GM12878 (cell line): Measurements from ENCODE around the gene MYOM3. TPM values are rescaled to one million over a fixed set of nuclear protein-coding genes. Genes with fewer than 3 reads are reported as not detected.

Experiments used
- ATAC-seq: fragments of 200-7000 bp; cut with Tn5 transposase; 3 replicates; pipeline ENCODE4 v1.9.1; 2020; ENCODE audit warnings: mild to moderate bottlenecking, moderate library complexity
- BruUV-seq: library from RNA; stranded (reverse); fragments of 400-500 nt; replicated peaks from 2 replicates; lab custom pipeline; 2021; lab: Mats Ljungman, UMichigan
- CTCF ChIA-PET: fragments of 300-600 bp; sonication (Branson Sonifier 250); formaldehyde crosslinking; extraction: SDS; loops from one replicate; lab custom pipeline; 2021; ENCODE audit warnings: inconsistent platforms; lab: Yijun Ruan, JAX
- POLR2A ChIA-PET: fragments of 350-600 bp; formaldehyde crosslinking; extraction: SDS; loops from one replicate; lab custom pipeline; 2021; ENCODE audit warnings: inconsistent platforms; lab: Charles Lee
- RAD21 ChIA-PET: fragments of 300-600 bp; sonication (Branson Sonifier 250); formaldehyde crosslinking; loops from one replicate; lab custom pipeline; 2023; ENCODE audit warnings: antibody characterized with exemption; ENCODE audit not compliant: unreplicated experiment; lab: Charles Lee
- SMC1A ChIA-PET: fragments of 300-600 bp; sonication (Branson Sonifier 250); formaldehyde crosslinking; loops from one replicate; lab custom pipeline; 2023; ENCODE audit not compliant: unreplicated experiment, uncharacterized antibody; lab: Charles Lee
- DNase-seq: peaks from one replicate; pipeline ENCODE4 v3.0.0-alpha.2; 2011; ENCODE audit warnings: low read depth, low spot score
- FAIRE-seq: peaks from 3 replicates; lab custom pipeline; 2011; peaks lifted over from hg19 to GRCh38; lab: Jason Lieb, UNC
- H2AFZ ChIP-seq: 2 replicates; pipeline ENCODE4 v1.6.0; 2011; ENCODE audit warnings: low read depth, low read length, control low read depth; ENCODE audit not compliant: control insufficient read depth
- H3K27ac ChIP-seq: 2 replicates; pipeline ENCODE4 v1.5.1; 2011; ENCODE audit warnings: control low read depth; ENCODE audit not compliant: control insufficient read depth, insufficient read depth
- H3K27me3 ChIP-seq, 2 experiments: replicated peaks in 1 of 2; 2 replicates each; pipeline versions ENCODE4 v1.6.0 to v1.6.1; 2011; ENCODE audit warnings: low read length in 1 of 2; ENCODE audit not compliant: control insufficient read depth in 2 of 2, insufficient read depth in 2 of 2
- H3K36me3 ChIP-seq, 2 experiments: 2 replicates each; pipeline ENCODE4 v1.5.1; 2011; ENCODE audit warnings: low read length in 1 of 2; ENCODE audit not compliant: control insufficient read depth in 2 of 2, insufficient read depth in 2 of 2
- H3K4me1 ChIP-seq: 2 replicates; pipeline ENCODE4 v1.6.1; 2011; ENCODE audit warnings: mild to moderate bottlenecking, low read length, moderate library complexity, mixed read lengths; ENCODE audit not compliant: control insufficient read depth, insufficient read depth
- H3K4me2 ChIP-seq: 2 replicates; pipeline ENCODE4 v1.6.0; 2011; ENCODE audit warnings: control low read depth; ENCODE audit not compliant: control insufficient read depth, insufficient read depth
- H3K4me3 ChIP-seq: fragments of 200-600 bp; sonication (generic); 2 replicates; pipeline ENCODE4 v1.5.1; 2016
- H3K79me2 ChIP-seq: 2 replicates; pipeline ENCODE4 v1.6.0; 2011; ENCODE audit warnings: low read length; ENCODE audit not compliant: control insufficient read depth, insufficient read depth
- H3K9ac ChIP-seq: 2 replicates; pipeline ENCODE4 v1.8.0; 2011; ENCODE audit warnings: low read length, control low read depth, mixed read lengths; ENCODE audit not compliant: control insufficient read depth, insufficient read depth
- H3K9me3 ChIP-seq: replicated peaks from 3 replicates; pipeline ENCODE4 v1.5.1; 2011; ENCODE audit warnings: mild to moderate bottlenecking, low read length; ENCODE audit not compliant: control insufficient read depth, insufficient read depth
- H4K20me1 ChIP-seq: 2 replicates; pipeline ENCODE4 v1.6.0; 2011; ENCODE audit not compliant: control insufficient read depth, insufficient read depth
- MXI1 ChIP-seq: fragments of 150-350 bp; IDR thresholded peaks from 2 replicates; pipeline ENCODE4 v1.6.1; 2011; ENCODE audit warnings: low read depth, mild to moderate bottlenecking, inconsistent platforms, low read length, improper control_type of control experiment
- WRNIP1 ChIP-seq: IDR thresholded peaks from 2 replicates; pipeline ENCODE4 v1.6.1; 2011; ENCODE audit warnings: low read depth, low read length, improper control_type of control experiment, borderline replicate concordance
- ZBTB4 ChIP-seq: fragments of 450-650 bp; formaldehyde crosslinking; IDR thresholded peaks from 2 replicates; pipeline ENCODE4 v1.4.0; 2022; ENCODE audit warnings: mild to moderate bottlenecking, moderate library complexity
- WGBS: methylation state at CpG from one replicate; pipeline ENCODE4 v1.1.6; 2016; ENCODE audit warnings: low lambda C conversion rate; ENCODE audit not compliant: insufficient replicate concordance, insufficient coverage; ENCODE audit errors: missing lambda C conversion rate; 5-methylcytosine and 5-hydroxymethylcytosine counted together
- in situ Hi-C: fragments of 300-500 bp; cut with MboI; formaldehyde crosslinking; loops from 9 replicates; pipeline ENCODE4 v1.14.3; 2018; ENCODE audit warnings: mixed read lengths
- intact Hi-C: fragments of 100-400 bp; cut with micrococcal nuclease; formaldehyde crosslinking; loops from one replicate; pipeline ENCODE4 v1.14.2; 2022; ENCODE audit not compliant: unreplicated experiment
- polyA plus RNA-seq, 11 experiments: library from polyadenylated mRNA; depleted of rRNA in 4 of 11; unstranded in 6 of 11; stranded (reverse) in 5 of 11; fragments of >200 nt; fragmentation: Nextera tagmentation in 4 of 11; fragmentation: Illumina TruSeq in 1 of 11; extraction: Ambion mirVana in 4 of 11; extraction: Trizol in 1 of 11; gene quantifications; 1 replicate in 1 of 11; 2 replicates in 10 of 11; pipeline versions ENCODE4 v1.2.1 to v1.2.3, GENCODE V29; 2011 to 2016; ENCODE audit warnings: inconsistent platforms in 2 of 11, missing spikeins in 2 of 11, low read depth in 1 of 11
- total RNA-seq, 4 experiments: library from RNA; depleted of rRNA in 3 of 4; stranded (reverse); fragments of >200 nt in 3 of 4; fragmentation: Illumina TruSeq in 1 of 4; extraction: Trizol in 1 of 4; gene quantifications; 2 replicates each; pipeline versions ENCODE4 v1.2.1 to v1.2.3, GENCODE V29; 2013 to 2021

MYOM3 gene
- total and polyA plus RNA-seq, 10 of the 15 experiments (the other 5 are each of a cell fraction or from before 2014, with no cell fraction given): 0.06 TPM; not detected in 9

GRCh38 chr1:24151175-24151533, 39.2 kb upstream of the MYOM3 start:
- intact Hi-C loops (loop anchor here (2.0 to 5.0 kb wide), 2 partner anchors 48 to 79 kb away; no protein-coding TSS in a partner anchor), in situ Hi-C loops (no loop called here)
- POLR2A ChIA-PET: no interaction called here
- RAD21 ChIA-PET: interaction anchor here (1.2 to 4.9 kb wide), 4 partner anchors 27 to 241 kb away, joined by 3 to 80 read pairs (median 18); no protein-coding TSS in a partner anchor
- H3K79me2 ChIP-seq: no peaks in the 10 kb centered on the region
- DNase-seq: no peak
- CTCF ChIA-PET: interaction anchor here (1.2 to 10.4 kb wide), 12 partner anchors 21 to 537 kb away, joined by 3 to 134 read pairs (median 10); no protein-coding TSS in a partner anchor
- no peaks in the 10 kb centered on the region; the same call in 1 of the 2 replicates for H4K20me1 ChIP-seq
- FAIRE-seq: no peak
- no peak overlapping the region for H3K27ac ChIP-seq
- no peak overlapping the region for H3K9ac ChIP-seq
- peaks cover 11% of the 10 kb centered on the region for H3K4me1 ChIP-seq
- ATAC-seq: no peak
- TF ChIP-seq ZBTB4 (CRISPR knock-in tag) (no peak), MXI1 (no peak), WRNIP1 (no peak)
- no peak overlapping the region for H3K4me2 ChIP-seq
- 12% methylated on average over 12 of the region's 12 CpGs for whole genome bisulfite sequencing
- peaks cover 3 to 4% of the 10 kb centered on the region in 2 experiments; a peak in 3 of 4 replicates for H3K27me3 ChIP-seq
- SMC1A ChIA-PET: interaction anchor here (1.3 to 9.5 kb wide), 7 partner anchors 8 to 242 kb away, joined by 5 to 104 read pairs (median 12); no protein-coding TSS in a partner anchor
- no peaks in the 10 kb centered on the region for H3K9me3 ChIP-seq
- H3K36me3 ChIP-seq: no peaks in the 10 kb centered on the region
- BruUV-seq: no TSS peak
- H3K4me3 ChIP-seq: no peak overlapping the region
- H2AFZ ChIP-seq: no peak overlapping the region
